ENCODE data around the gene FASTK. TPM values are rescaled to one million over a fixed set of nuclear protein-coding genes. Genes with fewer than 3 reads are reported as not detected.

The FASTK gene
- total RNA-seq, 6 experiments from 2014 or later, result 83.8 to 97.0 (median 92.4) TPM

GRCh38 chr7:151100921-151101320, 20.3 kb upstream of the FASTK start:
- no peak for TF ChIP-seq CTCF (IDR thresholded peaks at IDR 0.05)
- no peak for DNase-seq
- Mint-ChIP-seq H3K27me3 (ENCODE audit: insufficient read depth) (no peaks in the 10 kb centered on the region), H3K4me1 (ENCODE audit: low read depth) (peaks cover 21% of the 10 kb centered on the region), H3K36me3 (ENCODE audit: low read depth) (no peaks in the 10 kb centered on the region), H3K27ac (no peak overlapping the region), H3K9me3 (no peaks in the 10 kb centered on the region), H3K4me3 (no peak overlapping the region)

GRCh38 chr7:151099486-151100211, 19.0 kb upstream of the FASTK start:
- H3K36me3 Mint-ChIP-seq (ENCODE audit: low read depth), result no peaks in the 10 kb centered on the region
- no peak for DNase-seq
- no peak overlapping the region for H3K4me3 Mint-ChIP-seq
- no peaks in the 10 kb centered on the region for H3K9me3 Mint-ChIP-seq
- H3K27ac Mint-ChIP-seq, result no peak overlapping the region
- peaks cover 27% of the 10 kb centered on the region for H3K4me1 Mint-ChIP-seq (ENCODE audit: low read depth)
- H3K27me3 Mint-ChIP-seq (ENCODE audit: insufficient read depth), result peaks cover 1% of the 10 kb centered on the region; the same call in 1 of the 2 replicates
- TF ChIP-seq CTCF (IDR thresholded peaks at IDR 0.05), result no peak

GRCh38 chr7:151095828-151096475, 15.3 kb upstream of the FASTK start:
- Mint-ChIP-seq H3K9me3 (no peaks in the 10 kb centered on the region), H3K4me3 (no peak overlapping the region), H3K27ac (peak overlapping the region; percentile 40), H3K27me3 (ENCODE audit: insufficient read depth) (peaks cover 1% of the 10 kb centered on the region; the same call in 1 of the 2 replicates), H3K36me3 (ENCODE audit: low read depth) (no peaks in the 10 kb centered on the region), H3K4me1 (ENCODE audit: low read depth) (peaks cover 48% of the 10 kb centered on the region)
- no peak for TF ChIP-seq CTCF (IDR thresholded peaks at IDR 0.05)
- no peak for DNase-seq

- peak overlapping the region; percentile 81 for H3K27ac Mint-ChIP-seq
- no peaks in the 10 kb centered on the region for H3K36me3 Mint-ChIP-seq (ENCODE audit: low read depth)
- TF ChIP-seq CTCF (IDR thresholded peaks at IDR 0.05), result no peak
- peaks cover 1% of the 10 kb centered on the region; the same call in 1 of the 2 replicates for H3K27me3 Mint-ChIP-seq (ENCODE audit: insufficient read depth)
- H3K9me3 Mint-ChIP-seq, result no peaks in the 10 kb centered on the region
- peaks cover 52% of the 10 kb centered on the region for H3K4me1 Mint-ChIP-seq (ENCODE audit: low read depth)
- H3K4me3 Mint-ChIP-seq, result no peak overlapping the region
- no peak for DNase-seq
These were observed 14.7 kb upstream of the FASTK start for GRCh38 chr7:151095123-151095797.

- H3K4me3 Mint-ChIP-seq, result no peak overlapping the region
- H3K27me3 Mint-ChIP-seq (ENCODE audit: insufficient read depth), result peaks cover 1% of the 10 kb centered on the region; the same call in 1 of the 2 replicates
- DNase-seq, result peak; percentile 45
- peaks cover 57% of the 10 kb centered on the region for H3K4me1 Mint-ChIP-seq (ENCODE audit: low read depth)
- no peaks in the 10 kb centered on the region; the same call in 1 of the 2 replicates for H3K36me3 Mint-ChIP-seq (ENCODE audit: low read depth)
- H3K27ac Mint-ChIP-seq, result peak overlapping the region; percentile 81
- TF ChIP-seq CTCF (IDR thresholded peaks at IDR 0.05), result no peak
- H3K9me3 Mint-ChIP-seq, result no peaks in the 10 kb centered on the region
These were observed 14.1 kb upstream of the FASTK start for GRCh38 chr7:151094675-151095074.
